Measurements from ENCODE around the gene HES6. TPM values are rescaled to one million over a fixed set of nuclear protein-coding genes. Genes with fewer than 3 reads are reported as not detected.

HES6 gene
- total RNA-seq, 1 experiment from 2014 or later, result 5.3 TPM

GRCh38 chr2:238235856-238236255, 4.0 kb downstream of the HES6 start:
- no peak for DNase-seq (ENCODE audit: low read depth)

- DNase-seq (ENCODE audit: low read depth), result peak; percentile 9
Measured at GRCh38 chr2:238235331-238235732, 4.5 kb downstream of the HES6 start.

- no peak for DNase-seq (ENCODE audit: low read depth)
Measured at GRCh38 chr2:238233625-238234024, 6.2 kb downstream of the HES6 start.

- no peak for DNase-seq (ENCODE audit: low read depth)
Measured at GRCh38 chr2:238231809-238232208, 8.0 kb downstream of the HES6 start.

- DNase-seq (ENCODE audit: low read depth), result no peak
Measured at GRCh38 chr2:238231251-238231793, 8.5 kb downstream of the HES6 start.

- DNase-seq (ENCODE audit: low read depth), result no peak
Measured at GRCh38 chr2:238230699-238231098, 9.1 kb downstream of the HES6 start.

GRCh38 chr2:238228700-238229099, 11.1 kb downstream of the HES6 start:
- DNase-seq (ENCODE audit: low read depth), result no peak

GRCh38 chr2:238227587-238228032, 12.2 kb downstream of the HES6 start:
- DNase-seq (ENCODE audit: low read depth), result no peak

GRCh38 chr2:238226698-238227586, 12.9 kb downstream of the HES6 start:
- no peak for DNase-seq (ENCODE audit: low read depth)

GRCh38 chr2:238225911-238226697, 13.7 kb downstream of the HES6 start:
- no peak for DNase-seq (ENCODE audit: low read depth)

GRCh38 chr2:238225121-238225520, 14.7 kb downstream of the HES6 start:
- no peak for DNase-seq (ENCODE audit: low read depth)

GRCh38 chr2:238224356-238225035, 15.3 kb downstream of the HES6 start:
- no peak for DNase-seq (ENCODE audit: low read depth)

GRCh38 chr2:238220892-238221521, 18.8 kb downstream of the HES6 start:
- DNase-seq (ENCODE audit: low read depth), result no peak

- no peak for DNase-seq (ENCODE audit: low read depth)
Measured at GRCh38 chr2:238220274-238220891, 19.5 kb downstream of the HES6 start.

- no peak for DNase-seq (ENCODE audit: low read depth)
Measured at GRCh38 chr2:238216651-238217184, 23.1 kb downstream of the HES6 start.

GRCh38 chr2:238207006-238207405, 32.8 kb downstream of the HES6 start:
- DNase-seq (ENCODE audit: low read depth), result no peak

GRCh38 chr2:238203973-238204683, 35.7 kb downstream of the HES6 start:
- DNase-seq (ENCODE audit: low read depth), result no peak

GRCh38 chr2:238203094-238203972, 36.5 kb downstream of the HES6 start, which contains the start of gene ILKAP:
Gene ILKAP (minus strand): TSS chr2:238203695. CDS start chr2:238203553, 142 bp downstream.
- DNase-seq (ENCODE audit: low read depth), result peak; percentile 75

All from M059J (cell line).